CD4-positive, alpha-beta T cell treated with Interleukin-2 at 100 ng/mL for 4 hours (primary cell): ENCODE measurements around the gene NECTIN1.
A peak's percentile ranks its signal among the peaks of the same experiment; 100 is the strongest.

Source experiments
- DNase-seq: peaks from one replicate; pipeline ENCODE4 v3.0.0-alpha.2; 2020; ENCODE audit warnings: low spot score

Gene NECTIN1, protein sequence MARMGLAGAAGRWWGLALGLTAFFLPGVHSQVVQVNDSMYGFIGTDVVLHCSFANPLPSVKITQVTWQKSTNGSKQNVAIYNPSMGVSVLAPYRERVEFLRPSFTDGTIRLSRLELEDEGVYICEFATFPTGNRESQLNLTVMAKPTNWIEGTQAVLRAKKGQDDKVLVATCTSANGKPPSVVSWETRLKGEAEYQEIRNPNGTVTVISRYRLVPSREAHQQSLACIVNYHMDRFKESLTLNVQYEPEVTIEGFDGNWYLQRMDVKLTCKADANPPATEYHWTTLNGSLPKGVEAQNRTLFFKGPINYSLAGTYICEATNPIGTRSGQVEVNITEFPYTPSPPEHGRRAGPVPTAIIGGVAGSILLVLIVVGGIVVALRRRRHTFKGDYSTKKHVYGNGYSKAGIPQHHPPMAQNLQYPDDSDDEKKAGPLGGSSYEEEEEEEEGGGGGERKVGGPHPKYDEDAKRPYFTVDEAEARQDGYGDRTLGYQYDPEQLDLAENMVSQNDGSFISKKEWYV

DNA sequence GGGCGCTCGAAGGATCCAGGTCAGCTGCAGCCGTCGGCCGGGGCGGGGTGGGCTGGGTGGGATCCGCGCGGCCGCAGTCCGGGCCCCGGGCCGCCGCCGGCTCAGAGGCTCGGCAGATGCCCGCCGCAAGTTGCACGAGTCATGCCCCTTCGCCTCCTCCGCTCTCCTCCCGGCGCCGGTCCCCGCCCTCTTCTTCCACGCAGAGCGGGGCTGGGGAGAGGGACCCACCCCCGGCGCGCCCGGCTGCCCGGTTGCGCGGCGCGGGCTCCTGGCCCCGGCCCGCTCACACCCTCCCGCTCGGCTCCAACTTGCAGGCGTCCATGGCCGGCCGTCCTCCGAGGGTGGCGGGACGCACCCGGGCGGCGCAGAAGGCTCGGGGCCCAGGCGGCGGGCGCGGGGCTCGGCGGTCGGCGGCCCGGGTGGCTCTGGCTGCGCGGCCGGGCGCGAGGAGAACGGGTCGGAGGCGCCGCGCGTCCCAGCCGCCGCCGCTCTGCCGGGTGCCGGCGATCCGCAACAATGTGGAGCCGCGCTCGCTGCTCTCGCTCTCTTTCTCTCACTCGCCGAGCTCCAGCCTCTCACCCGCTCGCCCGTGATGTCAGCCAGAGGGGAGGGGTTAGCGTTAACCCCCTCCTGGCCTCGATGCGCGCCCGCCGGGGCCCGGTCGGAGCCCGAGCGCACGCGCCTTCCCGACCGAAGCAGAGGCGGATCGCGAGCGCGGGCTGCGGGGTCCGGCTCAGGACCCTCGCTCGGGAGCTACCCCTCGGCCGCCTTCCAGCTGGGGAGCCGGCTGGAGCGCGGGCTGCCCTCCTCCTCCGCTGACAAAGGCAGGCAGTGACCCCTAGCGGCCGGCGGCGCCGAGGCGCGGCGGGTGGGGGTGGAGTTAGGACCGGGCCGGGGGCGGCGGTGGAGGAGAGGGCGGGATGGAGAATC lies at the start of gene NECTIN1:
Gene NECTIN1 (minus strand): TSS at position 550 of the 930 bp plus-strand sequence. CDS start 647 bp downstream, outside the sequence.
- DNase-seq: peak; percentile 81

DNA sequence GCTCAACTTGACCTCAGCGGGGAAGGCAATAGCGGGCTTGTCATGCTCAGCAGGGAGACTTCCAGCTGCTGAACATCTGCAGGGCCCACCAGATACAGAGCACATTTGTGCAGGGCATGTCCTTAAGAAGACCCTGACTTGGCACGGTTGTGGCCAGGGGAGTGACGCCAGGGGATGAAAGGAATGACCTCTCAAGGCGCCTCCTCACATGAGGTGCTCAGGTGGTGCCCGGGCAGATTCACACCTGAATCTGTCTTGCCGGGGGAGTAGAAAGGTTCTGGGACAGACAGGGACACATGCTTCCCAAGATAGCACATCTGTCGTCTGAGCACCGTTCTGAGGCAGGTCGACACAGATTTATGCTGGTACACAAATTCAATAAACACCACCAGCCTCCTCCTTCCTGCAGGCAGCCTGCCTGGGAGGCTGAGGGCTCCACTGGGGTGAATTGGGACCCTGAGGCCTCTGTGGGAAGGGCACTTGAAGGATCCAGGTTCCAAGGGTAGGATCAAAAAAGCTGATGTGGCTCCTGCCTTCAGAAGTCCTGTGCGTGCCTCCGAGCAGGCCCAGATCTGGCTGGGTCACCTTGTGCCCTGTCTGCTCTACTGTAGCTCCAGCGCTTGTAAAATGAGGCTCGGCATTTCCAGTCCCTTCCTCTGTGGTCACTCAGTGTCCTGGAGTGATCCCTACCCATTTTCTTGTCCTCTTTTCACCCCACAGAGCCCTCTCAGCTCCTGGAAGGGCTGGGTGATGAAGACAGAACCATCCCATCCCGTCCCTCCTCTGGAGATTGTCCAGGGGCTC lies 49.6 kb upstream of the NECTIN1 start:
- no peak for DNase-seq

DNA sequence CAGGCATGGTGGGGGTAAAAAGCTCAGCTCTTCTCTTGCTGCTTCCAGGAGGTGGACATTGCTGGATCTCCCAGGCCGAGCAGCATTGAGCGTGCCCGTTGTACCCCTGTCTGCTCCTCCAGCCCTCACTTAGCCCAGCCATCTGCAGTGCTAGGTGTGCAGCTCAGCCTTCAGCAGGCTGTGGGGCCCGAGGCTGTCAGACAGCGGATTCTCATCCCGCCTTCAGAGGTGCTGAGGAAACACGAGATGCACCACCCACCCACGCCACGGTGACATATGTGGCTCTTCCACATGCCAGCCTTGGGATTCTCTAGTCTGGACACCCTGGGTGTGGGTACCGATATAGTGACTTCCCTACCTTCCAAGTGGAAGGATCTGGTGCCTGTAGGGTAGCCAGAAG lies 48.9 kb upstream of the NECTIN1 start:
- no peak for DNase-seq

DNA sequence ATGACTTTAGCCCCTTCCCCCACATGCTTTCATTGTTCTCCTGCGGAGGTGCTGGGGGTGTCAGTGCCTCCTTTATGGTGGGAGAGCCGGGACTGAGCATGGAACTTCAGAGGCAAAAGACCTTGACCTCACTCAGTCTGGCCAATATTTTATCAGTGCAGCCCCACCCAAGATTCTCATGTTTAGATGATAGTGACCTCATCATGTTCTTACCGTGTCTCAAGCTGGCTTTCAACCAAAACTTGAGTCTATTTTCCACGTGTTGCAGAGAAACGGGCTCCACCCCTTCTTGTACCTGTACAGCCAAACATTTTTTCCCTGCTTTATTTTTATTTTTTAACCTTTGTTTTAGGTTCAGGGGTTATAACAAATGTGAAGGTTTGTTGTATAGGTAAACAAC lies 47.7 kb upstream of the NECTIN1 start:
- DNase-seq: no peak

DNA sequence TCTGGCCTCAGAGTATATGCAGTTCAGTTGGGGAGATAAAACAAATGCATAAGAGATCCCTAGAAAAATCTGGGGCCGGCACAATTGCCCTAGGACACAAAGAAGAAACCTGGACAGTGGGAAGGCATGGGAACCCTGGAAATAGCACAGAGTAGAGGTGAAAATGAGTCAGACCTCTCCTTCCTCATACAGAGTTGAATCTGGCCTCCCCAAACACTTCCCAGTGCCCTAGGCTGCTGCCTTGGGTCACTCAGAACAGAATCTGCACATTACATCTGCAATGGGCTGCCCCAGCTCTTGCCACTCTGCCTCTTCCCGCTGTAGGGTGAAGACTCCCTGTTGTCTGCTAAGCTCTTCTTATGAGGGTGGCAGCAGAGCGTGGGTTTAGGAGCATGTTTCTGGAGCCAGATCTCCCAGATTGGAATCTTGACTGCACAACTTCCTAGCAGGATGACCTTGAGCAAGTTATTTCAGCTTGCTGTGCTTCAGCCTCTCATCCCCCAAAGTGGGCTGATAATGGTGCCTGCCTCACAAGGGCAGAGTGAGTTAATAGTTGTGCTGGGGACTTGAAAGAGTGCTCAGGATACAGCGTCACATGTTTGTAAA lies 47.1 kb upstream of the NECTIN1 start:
- DNase-seq: no peak

DNA sequence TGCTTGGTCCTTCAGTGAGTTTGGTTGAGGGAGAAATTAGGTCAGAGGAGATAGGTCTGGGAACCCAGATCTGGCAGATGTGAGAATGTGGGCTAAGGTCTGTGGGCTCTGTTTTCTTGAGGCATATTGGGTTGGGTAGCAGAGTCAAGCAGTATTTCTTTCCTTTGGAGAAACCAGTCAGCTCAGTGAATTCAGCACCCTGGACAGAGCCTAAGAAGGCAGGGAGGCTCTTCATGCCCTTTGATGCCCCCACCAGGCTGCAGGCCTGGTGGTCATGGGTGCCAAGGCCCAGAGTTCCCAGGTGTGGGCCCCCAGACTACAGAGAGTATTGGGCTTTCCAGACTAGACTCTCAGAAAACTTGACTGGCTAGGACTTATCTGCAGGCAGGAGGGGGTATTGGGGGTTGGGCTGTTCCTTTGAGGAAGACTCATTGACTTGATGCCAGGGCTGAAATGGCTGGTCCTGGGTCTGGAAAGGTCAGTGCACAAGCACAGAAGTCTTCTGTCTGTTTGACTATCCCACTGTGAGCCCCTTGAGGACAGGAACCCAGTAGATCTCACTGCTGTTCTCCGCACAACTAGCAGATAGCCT lies 45.3 kb upstream of the NECTIN1 start:
- no peak for DNase-seq

DNA sequence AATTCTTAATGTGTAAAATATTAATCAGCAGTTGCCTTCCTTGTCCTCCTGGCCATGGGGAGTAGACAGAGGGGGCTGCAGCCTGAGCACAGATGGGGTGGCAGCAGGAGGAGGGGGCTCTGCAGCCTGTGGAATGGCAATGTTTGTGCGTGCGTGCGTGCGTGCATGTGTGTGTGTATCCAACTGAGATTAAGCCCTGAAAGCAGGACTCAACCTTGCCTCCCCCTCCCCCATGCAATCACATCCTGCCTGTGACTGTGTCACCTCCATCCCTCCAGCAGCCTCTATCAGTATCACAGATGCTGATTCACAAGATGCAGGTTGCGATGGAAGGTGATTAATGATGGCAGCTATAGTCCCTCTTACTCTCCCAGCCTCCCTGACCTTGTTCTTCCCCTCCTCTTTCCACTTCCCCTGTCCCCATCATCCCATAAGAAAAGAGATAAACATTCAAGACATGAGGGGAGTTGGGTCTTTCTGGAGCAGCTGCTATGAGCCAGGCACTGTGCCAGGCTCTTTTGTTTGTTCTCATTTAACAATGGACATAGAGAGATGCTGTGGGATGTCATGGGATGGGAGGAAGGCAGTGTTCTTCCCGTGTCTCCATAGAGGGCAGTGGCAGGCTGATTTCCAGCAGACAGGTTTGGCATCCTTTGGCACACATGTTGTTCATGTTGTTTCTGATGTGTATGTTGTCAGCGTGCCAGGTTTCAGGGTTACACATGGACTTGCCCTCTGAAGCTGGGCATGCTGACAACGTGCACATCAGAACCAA lies 43.8 kb upstream of the NECTIN1 start:
- no peak for DNase-seq

DNA sequence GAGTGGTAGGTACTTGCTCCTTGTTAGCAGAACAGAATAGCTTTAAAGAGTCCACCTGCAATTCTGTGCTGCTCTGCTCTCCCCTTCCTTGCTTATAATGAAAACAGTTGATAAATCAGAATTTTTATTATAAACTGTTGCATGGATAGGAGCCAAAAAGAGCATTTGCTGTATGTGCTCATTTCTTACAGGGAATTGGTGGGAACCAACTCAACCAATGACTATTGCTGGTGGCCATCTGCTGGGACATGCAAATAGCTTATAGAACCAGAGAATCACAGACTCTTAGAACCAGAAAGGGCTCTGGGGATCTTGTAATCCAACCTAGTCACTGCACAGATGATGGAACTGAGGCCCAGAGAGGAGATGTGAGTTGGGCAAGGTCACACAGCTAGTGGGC lies 43.1 kb upstream of the NECTIN1 start:
- DNase-seq: no peak

DNA sequence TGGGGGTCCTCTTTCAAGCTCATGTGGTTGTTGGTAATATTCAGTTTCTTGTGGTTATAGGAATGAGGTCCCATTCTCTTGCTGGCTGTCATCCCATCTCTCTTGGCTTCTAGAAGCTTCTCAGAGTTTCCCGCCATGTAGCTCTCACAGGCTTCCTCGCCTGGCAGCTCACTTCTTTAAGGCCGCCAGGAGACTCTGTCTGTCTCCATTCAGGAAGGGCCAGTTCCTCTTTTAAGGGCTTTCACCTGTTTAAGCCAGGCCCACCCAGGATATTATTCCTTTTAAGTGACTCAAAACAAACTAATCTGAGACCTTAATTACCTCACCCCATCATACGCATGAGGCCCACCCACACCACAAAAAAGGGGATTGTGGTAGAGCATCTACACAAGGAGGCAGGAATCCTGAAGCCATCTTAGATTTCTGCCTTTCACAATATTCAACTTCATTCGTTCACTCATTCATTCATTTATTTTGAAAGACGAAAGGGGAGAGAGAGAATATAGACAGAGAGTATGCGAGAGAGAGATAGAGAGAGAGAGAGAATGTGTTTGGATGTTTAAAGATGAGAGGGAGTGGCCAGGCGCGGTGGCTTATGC lies 42.3 kb upstream of the NECTIN1 start:
- no peak for DNase-seq

DNA sequence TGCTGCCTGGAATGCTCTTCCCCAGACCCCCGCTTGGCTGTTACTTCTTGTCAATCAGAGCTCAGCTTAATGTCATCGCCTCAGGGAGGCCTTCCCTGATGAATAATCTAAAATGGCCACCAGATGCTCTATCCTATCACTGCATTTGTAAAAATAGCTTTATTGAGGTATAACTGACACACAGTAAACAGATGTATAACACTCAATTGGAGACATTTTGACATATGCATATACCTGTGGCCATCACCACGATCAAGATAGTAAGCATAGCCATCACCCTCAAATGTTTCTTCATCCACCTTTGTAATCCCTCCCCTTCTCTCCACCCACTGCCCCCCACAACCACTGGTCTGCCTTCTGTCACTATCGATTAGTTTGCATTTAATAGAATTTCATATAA lies 36.6 kb upstream of the NECTIN1 start:
- DNase-seq: no peak

DNA sequence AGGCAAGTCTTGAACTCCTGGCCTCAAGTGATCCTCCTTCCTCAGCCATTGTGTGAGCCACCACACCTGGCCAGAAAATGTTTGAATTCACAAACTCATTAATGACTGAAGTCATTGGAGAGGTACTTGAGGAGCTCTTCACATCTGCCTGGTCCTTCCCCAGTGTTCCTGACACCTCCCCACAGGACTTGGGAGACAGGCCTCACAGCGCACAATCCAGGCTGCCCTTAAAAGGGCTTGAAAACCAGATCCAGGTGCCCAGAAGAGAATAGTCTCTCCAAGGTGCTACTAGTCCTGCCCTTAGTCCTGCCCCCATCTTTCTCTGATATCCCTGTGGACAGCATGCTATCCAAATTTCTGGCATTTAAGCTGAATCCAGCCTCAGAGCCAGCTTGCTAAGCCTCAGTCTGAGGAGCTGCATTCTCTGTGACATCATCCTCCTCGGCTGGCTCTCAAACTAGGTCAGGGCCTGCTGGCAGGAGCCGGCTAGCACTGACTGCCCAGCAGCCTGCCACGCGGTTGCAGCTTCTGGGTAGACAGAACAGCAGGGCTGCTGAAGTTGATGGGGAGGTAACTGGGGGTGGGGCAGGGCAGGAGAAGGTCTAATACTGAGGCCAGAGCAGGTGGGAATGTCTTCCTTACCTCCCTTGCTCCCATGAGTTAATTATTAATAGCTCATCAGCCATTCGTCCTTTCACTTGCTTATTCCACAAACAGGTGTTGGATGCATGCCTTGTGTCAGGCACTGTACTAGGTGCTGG lies 35.3 kb upstream of the NECTIN1 start:
- DNase-seq: no peak

DNA sequence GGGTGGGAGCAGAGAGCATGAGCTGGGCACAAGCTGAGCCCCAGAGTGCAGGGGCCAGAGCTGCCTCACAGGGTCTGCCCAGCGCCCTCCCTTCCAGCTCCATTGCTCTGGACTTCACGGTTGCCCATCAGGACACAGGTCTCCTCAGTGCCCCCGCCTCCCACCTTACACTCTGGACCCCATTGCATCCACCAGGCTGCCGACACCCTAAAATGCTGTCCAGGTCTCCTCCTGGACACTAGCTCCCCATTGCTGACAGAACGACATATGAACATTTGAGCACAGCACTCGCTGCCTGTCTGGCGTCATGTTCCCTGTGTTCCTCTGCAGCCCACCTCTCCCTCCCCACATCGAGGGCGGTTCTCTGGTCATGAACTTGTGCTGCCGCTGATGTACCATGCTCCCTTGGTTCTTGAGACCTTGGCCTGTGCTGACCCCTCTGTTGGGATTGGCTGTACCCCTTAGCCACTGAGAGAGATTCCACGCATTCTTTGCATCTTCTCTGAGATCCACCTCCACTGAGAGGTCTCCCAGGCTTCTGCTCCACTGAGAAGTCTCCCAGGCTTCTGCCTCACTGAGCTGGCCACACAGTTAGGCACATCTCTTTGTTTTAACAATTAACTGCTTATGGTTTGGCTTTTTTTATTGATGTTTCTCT lies 34.2 kb upstream of the NECTIN1 start:
- DNase-seq: no peak

DNA sequence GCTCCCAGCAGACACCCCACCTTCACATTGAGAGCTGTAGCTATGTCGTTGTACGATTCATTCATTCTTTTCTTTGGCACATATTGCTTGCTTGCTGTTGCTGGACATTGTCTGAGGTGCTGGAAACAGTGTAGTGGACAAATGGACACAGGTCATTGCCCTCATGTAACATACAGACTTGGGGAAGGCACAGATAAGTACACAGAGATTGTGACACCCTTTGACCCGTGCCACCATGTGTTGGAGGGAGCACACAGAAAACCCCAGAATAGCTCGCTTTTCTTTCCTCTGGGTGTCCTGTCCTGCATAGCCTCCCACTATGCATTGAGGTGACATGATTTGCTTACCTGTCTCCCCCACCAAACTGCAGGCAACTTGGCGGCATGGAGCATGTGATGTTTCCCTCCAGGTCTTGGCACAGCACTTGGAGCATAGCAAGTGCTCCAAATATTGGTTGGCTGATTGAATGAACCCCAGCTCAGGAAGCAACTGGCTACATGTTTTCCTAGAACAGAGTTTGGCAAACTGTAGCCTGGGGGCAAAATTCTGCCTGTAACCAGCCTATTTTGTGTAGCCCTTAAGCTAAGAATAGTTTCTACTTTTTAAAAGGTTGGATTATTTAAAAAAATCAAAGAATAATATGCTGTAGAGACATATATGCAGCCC lies 30.9 kb upstream of the NECTIN1 start:
- DNase-seq: no peak

DNA sequence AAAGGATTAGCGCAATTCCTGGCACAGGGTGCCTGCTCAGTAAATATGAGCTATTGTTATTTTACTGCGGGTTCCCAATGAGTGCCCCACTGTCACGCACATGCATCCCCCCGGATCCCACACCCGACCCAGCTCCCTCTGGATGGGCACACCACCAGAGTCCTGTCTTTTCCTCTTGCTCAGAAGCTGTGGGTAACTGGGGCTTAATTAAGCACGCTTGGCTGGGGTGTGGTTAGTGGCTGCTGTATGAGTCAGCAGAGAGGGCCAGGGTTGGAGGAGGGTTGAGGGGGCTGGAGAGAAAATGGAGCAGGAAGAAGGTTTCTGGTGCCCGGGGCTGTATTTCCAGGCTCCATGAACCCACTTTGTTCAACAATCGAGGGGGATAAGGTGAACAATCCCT lies 30.3 kb upstream of the NECTIN1 start:
- no peak for DNase-seq

DNA sequence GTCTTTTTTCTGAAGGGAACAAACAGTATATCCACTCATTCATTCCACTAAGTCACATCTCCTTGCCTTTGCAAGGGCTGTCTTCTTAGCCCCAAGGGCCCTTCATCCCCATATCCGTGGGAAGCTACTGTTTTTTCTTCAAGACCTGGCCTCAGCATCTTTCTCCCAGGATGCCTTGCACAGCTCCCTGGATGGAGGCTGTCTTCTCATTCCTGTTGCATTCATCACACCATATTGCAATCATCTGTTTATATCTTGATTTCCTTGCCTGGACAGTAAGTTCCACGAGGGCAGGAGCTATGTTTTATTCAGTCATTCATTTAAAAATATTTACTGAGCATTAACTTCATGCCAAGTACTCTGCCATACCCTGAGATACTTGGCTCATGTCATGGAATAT lies 29.3 kb upstream of the NECTIN1 start:
- DNase-seq: no peak

DNA sequence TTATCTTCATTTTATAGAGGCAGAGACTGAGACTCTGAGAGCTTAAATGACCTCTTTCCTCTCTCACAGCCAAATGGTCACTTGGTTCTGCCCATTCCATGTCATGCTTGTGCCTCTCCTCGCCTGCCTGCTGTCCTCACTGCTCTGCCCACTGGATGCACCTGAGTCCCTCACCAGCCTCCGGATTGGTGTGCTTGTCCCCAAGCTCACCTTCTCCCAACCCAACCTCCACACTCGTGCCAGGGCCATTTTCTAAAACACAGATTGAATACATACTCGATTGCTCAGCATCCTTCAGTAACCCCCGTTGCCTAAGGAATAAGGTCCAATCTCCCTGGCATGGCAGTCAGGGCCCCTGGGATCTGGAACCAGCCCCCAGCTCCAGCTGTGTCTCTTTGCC lies 28.4 kb upstream of the NECTIN1 start:
- no peak for DNase-seq

DNA sequence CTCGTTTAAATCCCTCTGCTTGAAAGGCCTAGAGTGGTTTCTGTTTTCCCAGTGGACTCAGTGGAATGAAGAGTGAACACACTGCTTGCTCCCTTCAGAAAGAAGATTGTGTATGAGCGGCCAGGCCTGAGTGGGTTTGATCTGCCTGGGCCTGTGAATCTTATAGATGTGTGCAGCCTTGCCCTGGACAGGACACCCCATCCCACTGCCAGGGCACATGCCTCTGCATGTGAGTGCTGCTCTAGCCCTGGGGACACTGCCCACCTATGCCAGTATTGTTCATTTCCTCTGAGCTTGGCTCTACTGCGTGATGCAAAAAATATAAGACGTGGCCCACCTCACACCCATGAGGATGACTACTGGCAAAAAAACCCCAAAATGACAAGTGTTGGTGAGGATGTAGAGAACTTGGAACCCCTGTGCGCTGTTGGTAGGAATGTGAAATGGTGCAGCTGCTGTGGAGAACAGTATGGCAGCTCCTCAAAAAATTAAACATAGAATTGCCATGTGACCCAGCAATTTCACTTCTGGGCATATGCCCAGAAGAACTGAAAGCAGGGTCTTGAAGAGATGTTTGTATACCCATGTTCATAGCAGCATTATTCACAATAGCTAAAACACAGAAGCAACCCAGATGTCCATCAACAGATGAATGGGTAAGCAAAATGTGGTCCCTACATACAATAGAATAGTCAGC lies 27.3 kb upstream of the NECTIN1 start:
- DNase-seq: no peak
